Caco-2 (cell line): ENCODE results near the gene PUSL1. TPM values are rescaled to one million over a fixed set of nuclear protein-coding genes. Genes with fewer than 3 reads are reported as not detected.

Experiments
- BruUV-seq: library from RNA; stranded (reverse); fragments of 400-500 nt; replicated peaks from 2 replicates; lab custom pipeline; 2021; lab: Mats Ljungman, UMichigan
- CTCF ChIA-PET: fragments of 300-600 bp; sonication (Branson Sonifier 250); formaldehyde crosslinking; loops from one replicate; lab custom pipeline; 2022; ENCODE audit warnings: antibody characterized with exemption; lab: Charles Lee
- POLR2A ChIA-PET: fragments of 300-600 bp; sonication (Branson Sonifier 250); formaldehyde crosslinking; loops from one replicate; lab custom pipeline; 2022; ENCODE audit warnings: antibody characterized with exemption; lab: Charles Lee
- DNase-seq, 2 experiments: peaks; one replicate each; pipeline versions ENCODE4 v3.0.0 to v3.0.0-alpha.2; 2020 to 2022
- H3K27me3 ChIP-seq: replicated peaks from 2 replicates; pipeline ENCODE4 v1.6.0; 2011; ENCODE audit warnings: low read length; ENCODE audit not compliant: control insufficient read depth, insufficient read depth
- H3K36me3 ChIP-seq: 2 replicates; pipeline ENCODE4 v1.5.1; 2011; ENCODE audit warnings: low read length; ENCODE audit not compliant: control insufficient read depth, insufficient read depth
- H3K4me1 ChIP-seq: fragments of 250-450 bp; sonication (Bioruptor Pico); 2 replicates; pipeline ENCODE4 v1.5.1; 2020; ENCODE audit warnings: mild to moderate bottlenecking
- H3K4me3 ChIP-seq: 2 replicates; pipeline ENCODE4 v1.5.1; 2011; ENCODE audit warnings: low read depth, mild to moderate bottlenecking, control low read depth, low read length
- H3K9me3 ChIP-seq: fragments of 250-450 bp; sonication (Bioruptor Pico); 2 replicates; pipeline ENCODE4 v1.5.1; 2020; ENCODE audit warnings: mild to moderate bottlenecking, moderate library complexity
- H3K27ac Mint-ChIP-seq: one replicate; pipeline ENCODE4 v1.8.0; 2022; ENCODE audit warnings: mixed read lengths; ENCODE audit not compliant: unreplicated experiment
- H3K27me3 Mint-ChIP-seq: one replicate; pipeline ENCODE4 v1.8.0; 2022; ENCODE audit warnings: mixed read lengths; ENCODE audit not compliant: insufficient read depth, unreplicated experiment
- H3K36me3 Mint-ChIP-seq: one replicate; pipeline ENCODE4 v1.8.0; 2022; ENCODE audit warnings: mild to moderate bottlenecking, mixed read lengths; ENCODE audit not compliant: insufficient read depth, unreplicated experiment
- H3K4me1 Mint-ChIP-seq: one replicate; pipeline ENCODE4 v1.8.0; 2022; ENCODE audit warnings: low read depth, mixed read lengths; ENCODE audit not compliant: unreplicated experiment
- H3K4me3 Mint-ChIP-seq: one replicate; pipeline ENCODE4 v1.8.0; 2022; ENCODE audit warnings: mild to moderate bottlenecking, moderate library complexity, mixed read lengths; ENCODE audit not compliant: unreplicated experiment
- H3K9me3 Mint-ChIP-seq: one replicate; pipeline ENCODE4 v1.8.0; 2022; ENCODE audit warnings: mixed read lengths; ENCODE audit not compliant: unreplicated experiment
- intact Hi-C: fragments of 100-400 bp; cut with micrococcal nuclease; formaldehyde crosslinking; loops from one replicate; pipeline ENCODE4 v1.10.0; 2022; ENCODE audit not compliant: unreplicated experiment
- total RNA-seq: library from RNA; stranded (reverse); gene quantifications from 2 replicates; pipeline ENCODE4 v1.2.3, GENCODE V29; 2022
- TF ChIP-seq, protein P1 (sequence below), 2 experiments: fragments of 200-600 bp in 1 of 2; IDR thresholded peaks; 1 replicate in 1 of 2; 2 replicates in 1 of 2; pipeline versions ENCODE4 v1.5.1 to v1.8.0; 2011 to 2022; ENCODE audit warnings: antibody characterized with exemption in 1 of 2, control low read depth in 1 of 2, inconsistent platforms in 1 of 2, low read depth in 1 of 2, low read length in 1 of 2, mild to moderate bottlenecking in 1 of 2, moderate library complexity in 1 of 2; ENCODE audit not compliant: insufficient read depth in 1 of 2, severe bottlenecking in 1 of 2, unreplicated experiment in 1 of 2

The PUSL1 gene
- total RNA-seq, 1 experiment from 2014 or later: 43.8 TPM

DNA sequence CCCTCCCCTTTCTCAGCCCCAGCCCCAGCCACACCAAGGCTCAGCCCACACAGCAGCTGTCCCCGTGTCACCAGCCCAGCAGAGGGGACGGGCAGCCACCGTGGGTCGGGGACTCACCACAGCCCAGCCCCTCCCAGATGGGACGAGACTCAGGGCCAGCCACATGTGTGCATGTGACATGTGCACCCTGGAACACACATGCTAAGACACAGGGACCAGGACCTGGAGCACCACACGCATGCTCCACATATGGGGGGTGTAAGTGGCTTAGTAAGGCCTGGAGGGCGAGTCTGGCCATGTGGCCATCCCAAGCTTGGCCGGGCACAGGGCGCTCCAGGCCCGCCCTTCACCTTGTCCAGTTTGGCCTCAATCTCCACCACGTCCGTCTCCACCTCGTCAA is 4.7 kb upstream of the PUSL1 start:
- TF ChIP-seq, protein P1, sequence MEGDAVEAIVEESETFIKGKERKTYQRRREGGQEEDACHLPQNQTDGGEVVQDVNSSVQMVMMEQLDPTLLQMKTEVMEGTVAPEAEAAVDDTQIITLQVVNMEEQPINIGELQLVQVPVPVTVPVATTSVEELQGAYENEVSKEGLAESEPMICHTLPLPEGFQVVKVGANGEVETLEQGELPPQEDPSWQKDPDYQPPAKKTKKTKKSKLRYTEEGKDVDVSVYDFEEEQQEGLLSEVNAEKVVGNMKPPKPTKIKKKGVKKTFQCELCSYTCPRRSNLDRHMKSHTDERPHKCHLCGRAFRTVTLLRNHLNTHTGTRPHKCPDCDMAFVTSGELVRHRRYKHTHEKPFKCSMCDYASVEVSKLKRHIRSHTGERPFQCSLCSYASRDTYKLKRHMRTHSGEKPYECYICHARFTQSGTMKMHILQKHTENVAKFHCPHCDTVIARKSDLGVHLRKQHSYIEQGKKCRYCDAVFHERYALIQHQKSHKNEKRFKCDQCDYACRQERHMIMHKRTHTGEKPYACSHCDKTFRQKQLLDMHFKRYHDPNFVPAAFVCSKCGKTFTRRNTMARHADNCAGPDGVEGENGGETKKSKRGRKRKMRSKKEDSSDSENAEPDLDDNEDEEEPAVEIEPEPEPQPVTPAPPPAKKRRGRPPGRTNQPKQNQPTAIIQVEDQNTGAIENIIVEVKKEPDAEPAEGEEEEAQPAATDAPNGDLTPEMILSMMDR (IDR thresholded peaks at IDR 0.05; ENCODE audit: insufficient read depth in 1 of 2, low read depth in 1 of 2, low read length in 1 of 2, severe bottlenecking in 1 of 2, unreplicated experiment in 1 of 2): no peak
- intact Hi-C loops: no loop called here
- no peak for DNase-seq
- H3K4me1 Mint-ChIP-seq: no peaks in the 10 kb centered on the region
- H3K9me3 Mint-ChIP-seq: no peaks in the 10 kb centered on the region
- no peak overlapping the region for H3K27ac Mint-ChIP-seq
- Histone ChIP-seq H3K4me3 (no peak overlapping the region), H3K27me3 (no peaks in the 10 kb centered on the region), H3K36me3 (no peaks in the 10 kb centered on the region), H3K4me1 (peaks cover 26% of the 10 kb centered on the region), H3K9me3 (no peaks in the 10 kb centered on the region)
- H3K27me3 Mint-ChIP-seq: no peaks in the 10 kb centered on the region
- H3K36me3 Mint-ChIP-seq: peaks cover 7% of the 10 kb centered on the region
- ChIA-PET POLR2A (no interaction called here), CTCF (no interaction called here)
- no peak overlapping the region for H3K4me3 Mint-ChIP-seq
- no TSS peak for BruUV-seq

DNA sequence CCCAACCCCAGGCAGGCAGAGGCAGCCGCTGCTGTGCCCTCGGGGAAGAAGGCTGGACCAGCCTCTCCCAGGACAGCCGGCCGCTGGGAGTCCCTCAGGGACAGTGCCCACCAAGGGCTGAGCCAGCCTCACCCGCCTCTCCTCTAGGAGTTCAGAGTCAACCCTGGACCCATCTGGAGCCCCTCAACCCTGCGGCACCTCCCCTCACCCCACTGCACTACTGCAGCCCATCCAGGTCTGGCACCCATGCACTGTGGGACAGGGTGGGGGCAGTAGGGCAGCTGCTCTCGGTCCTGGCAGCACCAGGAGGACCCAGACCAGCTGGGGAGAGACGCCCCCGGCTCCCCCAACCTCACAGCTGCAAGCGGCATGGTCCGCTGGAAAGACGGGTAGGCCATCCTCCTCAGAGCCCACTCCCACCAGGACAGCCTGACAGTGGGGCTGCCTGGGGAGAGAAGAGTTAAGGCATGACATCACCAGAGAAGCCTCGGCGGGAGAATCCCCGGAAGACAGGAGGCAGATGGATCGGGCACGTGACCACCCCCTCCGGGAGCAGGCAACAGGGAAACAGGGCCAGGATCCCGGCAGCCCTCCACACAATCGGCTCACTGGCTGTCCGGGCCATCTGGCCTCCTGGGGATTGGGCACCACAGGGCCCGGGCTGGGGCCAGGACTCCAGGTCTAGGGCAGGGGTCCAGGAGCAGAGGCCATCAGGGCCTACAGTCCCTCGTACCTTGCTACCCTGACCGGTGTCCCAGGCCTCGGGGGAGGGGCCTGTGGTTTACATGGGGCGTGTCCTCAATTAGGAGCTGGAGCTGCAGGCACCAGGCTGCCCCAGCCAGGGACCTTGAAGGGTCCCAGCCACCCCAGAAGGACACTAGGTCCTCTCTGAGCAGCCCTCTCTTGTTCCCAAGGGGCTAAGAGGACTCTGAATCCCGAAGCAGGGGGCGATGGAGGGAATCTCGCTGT is 3.8 kb upstream of the PUSL1 start:
- H3K4me3 ChIP-seq: peak overlapping the region; percentile 30
- H3K27me3 ChIP-seq: no peaks in the 10 kb centered on the region
- peak; percentile 58 to 69 for DNase-seq
- no peaks in the 10 kb centered on the region for H3K4me1 Mint-ChIP-seq
- H3K36me3 Mint-ChIP-seq: peaks cover 13% of the 10 kb centered on the region
- TF ChIP-seq, protein P1 (IDR thresholded peaks at IDR 0.05; ENCODE audit: insufficient read depth in 1 of 2, low read depth in 1 of 2, low read length in 1 of 2, severe bottlenecking in 1 of 2, unreplicated experiment in 1 of 2): no peak
- no TSS peak for BruUV-seq
- ChIA-PET POLR2A (no interaction called here), CTCF (interaction anchor here (0.7 kb wide), 2 partner anchors 13 to 44 kb away, joined by 3 to 5 read pairs; no protein-coding TSS in a partner anchor)
- intact Hi-C loops: no loop called here
- H3K4me3 Mint-ChIP-seq: peak overlapping the region; percentile 65
- no peaks in the 10 kb centered on the region for H3K9me3 Mint-ChIP-seq
- peaks cover 30% of the 10 kb centered on the region for H3K4me1 ChIP-seq
- H3K27ac Mint-ChIP-seq: no peak overlapping the region
- H3K27me3 Mint-ChIP-seq: no peaks in the 10 kb centered on the region
- H3K36me3 ChIP-seq: no peaks in the 10 kb centered on the region
- no peaks in the 10 kb centered on the region for H3K9me3 ChIP-seq

DNA sequence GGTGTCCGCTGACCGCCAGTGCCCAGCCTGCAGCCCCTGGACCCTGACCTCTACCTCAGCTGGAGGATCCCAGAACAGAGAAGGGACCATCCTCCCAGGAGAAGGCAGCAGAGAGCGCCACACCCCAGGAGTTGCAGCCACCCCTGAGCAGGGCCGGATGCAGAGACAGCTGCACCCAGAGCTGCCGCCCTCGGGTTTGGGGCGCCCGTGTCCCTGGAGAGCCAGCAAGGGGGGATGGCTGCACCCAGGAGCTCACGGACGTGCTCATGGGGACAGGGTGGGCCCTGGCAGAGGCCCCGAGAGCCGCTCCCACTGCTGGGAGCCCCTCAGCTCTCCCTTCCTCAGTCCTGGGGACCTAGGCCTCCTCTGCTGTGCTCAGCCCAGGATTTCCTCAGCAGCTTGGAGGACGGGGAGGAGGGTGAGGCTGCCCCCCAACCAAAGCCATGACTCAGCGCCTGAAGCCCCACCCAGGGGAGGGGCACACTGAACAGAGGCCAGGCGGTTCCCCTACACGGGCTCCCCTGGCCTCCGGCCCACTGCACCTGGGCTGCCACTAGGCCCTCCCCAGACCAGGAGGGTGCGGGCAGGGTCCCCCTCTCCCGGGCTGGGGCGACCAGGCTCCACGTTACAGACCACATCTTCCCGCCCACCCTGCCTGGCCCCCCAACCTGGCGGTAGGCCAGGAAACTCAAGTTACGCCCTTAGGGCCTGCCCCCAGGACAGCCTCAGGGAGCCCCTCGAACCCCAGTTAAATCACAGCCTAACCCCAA is 2.9 kb upstream of the PUSL1 start:
- H3K4me3 ChIP-seq: peak overlapping the region; percentile 87
- no peaks in the 10 kb centered on the region for H3K27me3 ChIP-seq
- peaks cover 36% of the 10 kb centered on the region for H3K4me1 ChIP-seq
- H3K27ac Mint-ChIP-seq: peak overlapping the region; percentile 74
- H3K36me3 ChIP-seq: no peaks in the 10 kb centered on the region
- POLR2A ChIA-PET: no interaction called here
- intact Hi-C loops: no loop called here
- H3K36me3 Mint-ChIP-seq: peaks cover 11% of the 10 kb centered on the region
- CTCF ChIA-PET: interaction anchor here (0.7 kb wide), 2 partner anchors 14 to 43 kb away, joined by 3 to 5 read pairs; no protein-coding TSS in a partner anchor
- peak overlapping the region; percentile 81 for H3K4me3 Mint-ChIP-seq
- TF ChIP-seq, protein P1 (IDR thresholded peaks at IDR 0.05; ENCODE audit: insufficient read depth in 1 of 2, low read depth in 1 of 2, low read length in 1 of 2, severe bottlenecking in 1 of 2, unreplicated experiment in 1 of 2): no peak
- no peaks in the 10 kb centered on the region for H3K9me3 ChIP-seq
- no peaks in the 10 kb centered on the region for H3K27me3 Mint-ChIP-seq
- no peak for DNase-seq
- BruUV-seq: no TSS peak
- H3K9me3 Mint-ChIP-seq: no peaks in the 10 kb centered on the region
- no peaks in the 10 kb centered on the region for H3K4me1 Mint-ChIP-seq
